Mesothelial cell of epicardium (in vitro differentiated cells): ENCODE data around the gene ADAMTSL4. TPM values are rescaled to one million over a fixed set of nuclear protein-coding genes. Genes with fewer than 3 reads are reported as not detected.

Experiments used
- DNase-seq, 2 experiments: peaks; one replicate each; pipeline ENCODE4 v3.0.0; 2021; ENCODE audit warnings: low spot score in 2 of 2; ENCODE audit not compliant: unreplicated experiment in 2 of 2
- H3K27ac Mint-ChIP-seq: 2 replicates; pipeline ENCODE4 v1.8.0; 2021; ENCODE audit warnings: mixed read lengths
- H3K27me3 Mint-ChIP-seq: 2 replicates; pipeline ENCODE4 v1.8.0; 2021; ENCODE audit warnings: low read depth, mixed read lengths
- H3K36me3 Mint-ChIP-seq: 2 replicates; pipeline ENCODE4 v1.8.0; 2021; ENCODE audit warnings: mixed read lengths
- H3K4me1 Mint-ChIP-seq: 2 replicates; pipeline ENCODE4 v1.8.0; 2021; ENCODE audit warnings: mixed read lengths
- H3K4me3 Mint-ChIP-seq: 2 replicates; pipeline ENCODE4 v1.8.0; 2021; ENCODE audit warnings: mild to moderate bottlenecking, moderate library complexity, mixed read lengths
- H3K9me3 Mint-ChIP-seq: 2 replicates; pipeline ENCODE4 v1.8.0; 2021; ENCODE audit warnings: mixed read lengths
- CTCF ChIP-seq: fragments of 200-600 bp; sonication (generic); IDR thresholded peaks from one replicate; pipeline ENCODE4 v1.5.0; 2021; ENCODE audit warnings: antibody characterized with exemption; ENCODE audit not compliant: unreplicated experiment
- total RNA-seq: library from RNA; stranded (reverse); gene quantifications from 3 replicates; pipeline ENCODE4 v1.2.1, GENCODE V29; 2021

ADAMTSL4 gene
- total RNA-seq, 1 donor from 2014 or later = 16.6 TPM

- Mint-ChIP-seq H3K36me3 (no peaks in the 10 kb centered on the region), H3K4me3 (no peak overlapping the region), H3K9me3 (no peaks in the 10 kb centered on the region), H3K27me3 (no peaks in the 10 kb centered on the region), H3K4me1 (peaks cover 13% of the 10 kb centered on the region), H3K27ac (no peak overlapping the region)
- DNase-seq = no peak
- no peak for TF ChIP-seq CTCF
Measured at GRCh38 chr1:150544204-150544603, 5.0 kb upstream of the ADAMTSL4 start.

GRCh38 chr1:150545486-150546032 is 3.6 kb upstream of the ADAMTSL4 start:
- Mint-ChIP-seq H3K4me1 (peaks cover 24% of the 10 kb centered on the region), H3K27ac (no peak overlapping the region), H3K4me3 (no peak overlapping the region), H3K27me3 (peaks cover 3% of the 10 kb centered on the region), H3K9me3 (no peaks in the 10 kb centered on the region), H3K36me3 (no peaks in the 10 kb centered on the region)
- no peak for TF ChIP-seq CTCF
- no peak for DNase-seq

- DNase-seq = no peak
- Mint-ChIP-seq H3K9me3 (no peaks in the 10 kb centered on the region), H3K4me3 (no peak overlapping the region), H3K27me3 (peaks cover 3% of the 10 kb centered on the region), H3K4me1 (peaks cover 30% of the 10 kb centered on the region), H3K27ac (peak overlapping the region; percentile 67), H3K36me3 (no peaks in the 10 kb centered on the region)
- TF ChIP-seq CTCF = no peak
Measured at GRCh38 chr1:150546294-150546937, 2.8 kb upstream of the ADAMTSL4 start.

GRCh38 chr1:150548324-150548631 is 930 bp upstream of the ADAMTSL4 start:
- peaks cover 3% of the 10 kb centered on the region for H3K27me3 Mint-ChIP-seq
- no peak for DNase-seq
- H3K36me3 Mint-ChIP-seq = no peaks in the 10 kb centered on the region
- peak overlapping the region; percentile 64 for H3K4me3 Mint-ChIP-seq
- H3K27ac Mint-ChIP-seq = no peak overlapping the region
- H3K4me1 Mint-ChIP-seq = peaks cover 45% of the 10 kb centered on the region
- H3K9me3 Mint-ChIP-seq = no peaks in the 10 kb centered on the region
- TF ChIP-seq CTCF = no peak

- Mint-ChIP-seq H3K4me1 (peaks cover 45% of the 10 kb centered on the region), H3K27ac (peak overlapping the region; percentile 88)
- no peak for DNase-seq
Measured at GRCh38 chr1:150549496-150550221, 451 bp downstream of the ADAMTSL4 start.

More at GRCh38 chr1:150549496-150550221, 451 bp downstream of the ADAMTSL4 start:
- peaks cover 3% of the 10 kb centered on the region for H3K27me3 Mint-ChIP-seq
- H3K36me3 Mint-ChIP-seq = no peaks in the 10 kb centered on the region
- H3K4me3 Mint-ChIP-seq = peak overlapping the region; percentile 78
- H3K9me3 Mint-ChIP-seq = no peaks in the 10 kb centered on the region
- no peak for TF ChIP-seq CTCF
